A673 (cell line): ENCODE measurements around the gene FNDC3B.

Experiments
- CTCF ChIP-seq: fragments of 300-800, 200-600 bp; sonication (generic); conservative IDR thresholded peaks from 2 replicates; pipeline ENCODE4 v1.5.1; 2017; ENCODE audit warnings: low read depth, mild to moderate bottlenecking, antibody characterized with exemption, low read length, moderate library complexity, mixed read lengths
- EZH2 ChIP-seq: fragments of 200-600 bp; sonication (generic); IDR thresholded peaks from 2 replicates; pipeline ENCODE4 v1.6.1; 2017; ENCODE audit warnings: borderline replicate concordance, low read depth, mild to moderate bottlenecking, mixed read lengths, antibody characterized with exemption, low read length; ENCODE audit not compliant: poor library complexity, severe bottlenecking

GRCh38 chr3:172180473-172180872 is 141.1 kb downstream of the FNDC3B start:
- TF ChIP-seq CTCF (no peak), EZH2 (no peak)
